ENCODE results near the gene TGFBR1. TPM values are rescaled to one million over a fixed set of nuclear protein-coding genes. Genes with fewer than 3 reads are reported as not detected.
A peak's percentile ranks its signal among the peaks of the same experiment; 100 is the strongest.

Gene TGFBR1
- total RNA-seq, 1 experiment from 2014 or later: 9.5 TPM

GRCh38 chr9:99185348-99185632, 80.4 kb downstream of the TGFBR1 start:
- ChIA-PET POLR2A (ENCODE audit: unreplicated experiment) (no interaction called here), CTCF (interaction anchor here (0.5 to 0.6 kb wide), 3 partner anchors 52 to 1074 kb away, joined by 3 read pairs; no protein-coding TSS in a partner anchor)
- Histone ChIP-seq H3K9me3 (ENCODE audit: low read length) (no peaks in the 10 kb centered on the region), H2AFZ (ENCODE audit: low read length) (peak overlapping the region; percentile 75; the same call in 1 of the 2 replicates), H3K4me3 (ENCODE audit: low read length) (no peak overlapping the region), H3K27me3 (ENCODE audit: low read length) (0 out of 2 replicates have a peak, but pooled peaks cover 3% of the 10 kb centered on the region), H4K20me1 (ENCODE audit: low read length) (no peaks in the 10 kb centered on the region), H3K4me2 (ENCODE audit: low read length) (peak overlapping the region; percentile 83; the same call in 1 of the 2 replicates), H3K9ac (ENCODE audit: low read length) (no peak overlapping the region), H3K79me2 (ENCODE audit: low read length) (no peaks in the 10 kb centered on the region), H3K4me1 (ENCODE audit: insufficient read depth, low read length) (0 out of 2 replicates have a peak, but pooled peaks cover 5% of the 10 kb centered on the region), H3K36me3 (ENCODE audit: low read depth, low read length) (no peaks in the 10 kb centered on the region; the same call in 1 of the 2 replicates), H3F3A (ENCODE audit: low read length, unreplicated experiment) (no peaks in the 10 kb centered on the region), H3K27ac (ENCODE audit: low read length) (no peak overlapping the region), H3K9me2 (replicated peaks; ENCODE audit: low read length) (no peaks in the 10 kb centered on the region)
- ATAC-seq: no peak
- intact Hi-C loops (cut with micrococcal nuclease): no loop called here
- no peak for DNase-seq
- TF ChIP-seq CTCF (conservative IDR thresholded peaks at IDR 0.05; ENCODE audit: low read depth, low read length) (no peak), EZH2 (IDR thresholded peaks at IDR 0.05; ENCODE audit: low read length, unreplicated experiment) (no peak), EZH2phosphoT487 (IDR thresholded peaks at IDR 0.05; ENCODE audit: borderline replicate concordance, low read length) (no peak)
- no TSS peak for BruUV-seq (replicated peaks)

- Histone ChIP-seq H3K4me2 (ENCODE audit: low read length) (no peak overlapping the region), H3K36me3 (ENCODE audit: low read depth, low read length) (no peaks in the 10 kb centered on the region; the same call in 1 of the 2 replicates), H3K9ac (ENCODE audit: low read length) (no peak overlapping the region), H3K79me2 (ENCODE audit: low read length) (no peaks in the 10 kb centered on the region), H3K9me2 (replicated peaks; ENCODE audit: low read length) (no peaks in the 10 kb centered on the region), H3K9me3 (ENCODE audit: low read length) (no peaks in the 10 kb centered on the region), H3F3A (ENCODE audit: low read length, unreplicated experiment) (no peaks in the 10 kb centered on the region), H4K20me1 (ENCODE audit: low read length) (no peaks in the 10 kb centered on the region), H2AFZ (ENCODE audit: low read length) (no peak overlapping the region), H3K4me1 (ENCODE audit: insufficient read depth, low read length) (0 out of 2 replicates have a peak, but pooled peaks cover 5% of the 10 kb centered on the region), H3K27ac (ENCODE audit: low read length) (no peak overlapping the region), H3K27me3 (ENCODE audit: low read length) (0 out of 2 replicates have a peak, but pooled peaks cover 3% of the 10 kb centered on the region), H3K4me3 (ENCODE audit: low read length) (no peak overlapping the region)
- TF ChIP-seq CTCF (conservative IDR thresholded peaks at IDR 0.05; ENCODE audit: low read depth, low read length): no peak
- TF ChIP-seq EZH2phosphoT487 (IDR thresholded peaks at IDR 0.05; ENCODE audit: borderline replicate concordance, low read length): no peak
- no peak for TF ChIP-seq EZH2 (IDR thresholded peaks at IDR 0.05; ENCODE audit: low read length, unreplicated experiment)
- no peak for ATAC-seq
- no peak for DNase-seq
- POLR2A ChIA-PET (ENCODE audit: unreplicated experiment): no interaction called here
- intact Hi-C loops (cut with micrococcal nuclease): no loop called here
- BruUV-seq (replicated peaks): no TSS peak
- CTCF ChIA-PET: no interaction called here
Observed at GRCh38 chr9:99185934-99186333, 81.0 kb downstream of the TGFBR1 start.

GRCh38 chr9:99187311-99187710, 82.4 kb downstream of the TGFBR1 start:
- H3K4me1 ChIP-seq (ENCODE audit: insufficient read depth, low read length): 0 out of 2 replicates have a peak, but pooled peaks cover 5% of the 10 kb centered on the region
- no peak for TF ChIP-seq CTCF (conservative IDR thresholded peaks at IDR 0.05; ENCODE audit: low read depth, low read length)
- no peak for TF ChIP-seq EZH2phosphoT487 (IDR thresholded peaks at IDR 0.05; ENCODE audit: borderline replicate concordance, low read length)
- no peak for TF ChIP-seq EZH2 (IDR thresholded peaks at IDR 0.05; ENCODE audit: low read length, unreplicated experiment)
- H3K9ac ChIP-seq (ENCODE audit: low read length): no peak overlapping the region
- ATAC-seq (no peak), DNase-seq (no peak)
- H3K36me3 ChIP-seq (ENCODE audit: low read depth, low read length): no peaks in the 10 kb centered on the region; the same call in 1 of the 2 replicates
- BruUV-seq (replicated peaks): no TSS peak
- H3K9me2 ChIP-seq (replicated peaks; ENCODE audit: low read length): no peaks in the 10 kb centered on the region
- no peak overlapping the region for H2AFZ ChIP-seq (ENCODE audit: low read length)
- CTCF ChIA-PET: no interaction called here
- H3K27me3 ChIP-seq (ENCODE audit: low read length): 0 out of 2 replicates have a peak, but pooled peaks cover 3% of the 10 kb centered on the region
- H3K4me2 ChIP-seq (ENCODE audit: low read length): no peak overlapping the region
- H3K4me3 ChIP-seq (ENCODE audit: low read length): no peak overlapping the region
- POLR2A ChIA-PET (ENCODE audit: unreplicated experiment): no interaction called here
- H3K27ac ChIP-seq (ENCODE audit: low read length): no peak overlapping the region
- intact Hi-C loops (cut with micrococcal nuclease): no loop called here
- H3K9me3 ChIP-seq (ENCODE audit: low read length): no peaks in the 10 kb centered on the region
- no peaks in the 10 kb centered on the region for H3F3A ChIP-seq (ENCODE audit: low read length, unreplicated experiment)
- H4K20me1 ChIP-seq (ENCODE audit: low read length): no peaks in the 10 kb centered on the region
- no peaks in the 10 kb centered on the region for H3K79me2 ChIP-seq (ENCODE audit: low read length)
